Mucosa of stomach (tissue), 1 donor: ENCODE measurements around the gene C3orf33.
A peak's percentile ranks its signal among the peaks of the same experiment; 100 is the strongest.

ENCODE experiments used
- H3K27me3 ChIP-seq: one replicate; pipeline ENCODE4 v1.7.0; 2013; ENCODE audit warnings: mild to moderate bottlenecking, low read length; ENCODE audit not compliant: control insufficient read depth, insufficient read depth
- H3K36me3 ChIP-seq: one replicate; pipeline ENCODE4 v1.7.0; 2013; ENCODE audit warnings: low read length; ENCODE audit not compliant: control insufficient read depth, insufficient read depth
- H3K4me1 ChIP-seq: one replicate; pipeline ENCODE4 v1.7.0; 2013; ENCODE audit warnings: mild to moderate bottlenecking, low read length; ENCODE audit not compliant: control insufficient read depth, insufficient read depth
- H3K4me3 ChIP-seq: one replicate; pipeline ENCODE4 v1.7.0; 2013; ENCODE audit warnings: low read length
- H3K9ac ChIP-seq: one replicate; pipeline ENCODE4 v1.7.0; 2013; ENCODE audit warnings: mild to moderate bottlenecking, low read length, moderate library complexity
- H3K9me3 ChIP-seq: one replicate; pipeline ENCODE4 v1.7.0; 2013; ENCODE audit warnings: mild to moderate bottlenecking, low read length, moderate library complexity; ENCODE audit not compliant: control insufficient read depth
- donor health status: Pancreatic carcinoma.

Gene C3orf33

GRCh38 chr3:155745795-155746550, 60.1 kb downstream of the C3orf33 start:
- Histone ChIP-seq H3K36me3 (no peaks in the 10 kb centered on the region), H3K4me3 (no peak overlapping the region), H3K27me3 (peaks cover 10% of the 10 kb centered on the region), H3K4me1 (no peaks in the 10 kb centered on the region), H3K9ac (no peak overlapping the region), H3K9me3 (no peaks in the 10 kb centered on the region)

DNA sequence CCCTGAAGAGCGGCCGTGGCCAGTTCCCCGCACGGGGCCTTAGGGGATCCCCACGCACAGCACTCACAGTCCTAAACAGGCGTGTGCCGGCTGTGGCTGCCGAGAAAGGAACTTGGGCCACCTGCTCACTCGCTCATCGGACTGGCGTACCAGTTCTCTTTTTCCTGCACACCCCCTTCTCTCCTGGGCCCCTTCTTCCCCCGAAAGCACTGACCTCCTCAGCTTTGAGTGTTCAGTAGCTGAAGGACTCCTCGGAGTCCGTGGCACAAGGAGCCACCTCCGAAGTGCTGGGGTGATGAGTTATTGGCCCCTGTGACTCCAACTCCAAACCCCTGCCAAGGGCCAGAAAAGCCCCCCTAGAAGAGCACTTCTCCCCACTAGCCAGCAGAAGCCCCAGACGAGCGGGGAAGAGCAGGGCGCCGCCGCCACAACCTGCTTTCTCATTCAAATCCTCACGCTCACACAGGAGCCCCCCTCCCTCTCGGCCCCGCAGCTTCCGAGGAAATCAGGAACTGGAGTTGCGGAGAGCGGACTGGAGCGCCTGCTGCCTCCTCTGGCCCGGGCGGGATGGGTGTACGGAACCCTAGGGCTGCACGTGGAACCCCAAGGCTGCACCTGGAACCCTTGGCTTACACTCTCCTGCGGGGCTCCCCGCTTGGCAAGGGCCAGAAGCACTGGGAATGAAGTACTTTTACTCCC, 61.3 kb downstream of the C3orf33 start, which contains the start of gene PLCH1:
PLCH1 (minus strand) TSS at position 446 of the 699 bp plus-strand sequence. CDS start 40,847 bp downstream, outside the sequence.
- peak within 1 kb of the TSS; percentile 94 for H3K4me3 ChIP-seq
- peaks cover 10% of the 10 kb centered on the region for H3K27me3 ChIP-seq
- H3K9ac ChIP-seq, result peak within 1 kb of the TSS; percentile 92
- H3K4me1 ChIP-seq, result no peaks in the 10 kb centered on the region
- H3K9me3 ChIP-seq, result no peaks in the 10 kb centered on the region
- no peaks in the 10 kb centered on the region for H3K36me3 ChIP-seq

DNA sequence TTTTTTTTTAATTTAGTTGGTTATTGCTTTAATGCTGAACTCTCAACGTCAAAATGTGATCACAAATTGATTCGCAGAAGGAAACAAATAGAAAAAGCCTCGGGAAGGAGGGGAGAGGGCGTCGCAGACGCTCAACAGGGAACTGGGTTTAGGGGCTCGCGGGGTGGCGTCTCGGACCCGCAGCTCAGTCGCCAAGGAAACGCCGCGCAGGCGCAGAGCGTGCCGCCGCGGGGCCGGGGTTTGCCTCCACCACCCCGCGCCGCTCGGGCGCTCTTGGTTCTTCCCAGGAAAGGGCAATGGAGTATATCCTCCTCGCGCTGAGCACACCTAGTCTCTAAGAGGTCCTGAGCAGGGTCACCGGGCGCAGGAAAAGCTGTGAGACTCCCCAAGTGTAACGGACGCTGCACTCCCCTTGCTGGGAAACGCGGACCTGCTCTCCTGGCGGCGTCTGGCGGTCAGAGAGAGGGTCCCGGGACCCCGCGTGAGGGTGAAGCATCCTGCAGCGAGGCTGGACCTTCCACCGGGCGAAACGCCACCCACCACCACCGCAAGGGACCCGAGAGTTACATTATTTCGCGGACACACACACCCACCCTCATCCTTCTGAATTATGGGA, 62.0 kb downstream of the C3orf33 start:
- Histone ChIP-seq H3K4me3 (peak overlapping the region; percentile 94), H3K27me3 (peaks cover 10% of the 10 kb centered on the region), H3K9ac (peak overlapping the region; percentile 92), H3K36me3 (no peaks in the 10 kb centered on the region), H3K4me1 (no peaks in the 10 kb centered on the region), H3K9me3 (no peaks in the 10 kb centered on the region)

- H3K9ac ChIP-seq, result peak overlapping the region; percentile 92
- no peaks in the 10 kb centered on the region for H3K36me3 ChIP-seq
- H3K27me3 ChIP-seq, result peaks cover 10% of the 10 kb centered on the region
- no peaks in the 10 kb centered on the region for H3K9me3 ChIP-seq
- peak overlapping the region; percentile 94 for H3K4me3 ChIP-seq
- H3K4me1 ChIP-seq, result no peaks in the 10 kb centered on the region
These were observed 62.5 kb downstream of the C3orf33 start for GRCh38 chr3:155743606-155744005.

DNA sequence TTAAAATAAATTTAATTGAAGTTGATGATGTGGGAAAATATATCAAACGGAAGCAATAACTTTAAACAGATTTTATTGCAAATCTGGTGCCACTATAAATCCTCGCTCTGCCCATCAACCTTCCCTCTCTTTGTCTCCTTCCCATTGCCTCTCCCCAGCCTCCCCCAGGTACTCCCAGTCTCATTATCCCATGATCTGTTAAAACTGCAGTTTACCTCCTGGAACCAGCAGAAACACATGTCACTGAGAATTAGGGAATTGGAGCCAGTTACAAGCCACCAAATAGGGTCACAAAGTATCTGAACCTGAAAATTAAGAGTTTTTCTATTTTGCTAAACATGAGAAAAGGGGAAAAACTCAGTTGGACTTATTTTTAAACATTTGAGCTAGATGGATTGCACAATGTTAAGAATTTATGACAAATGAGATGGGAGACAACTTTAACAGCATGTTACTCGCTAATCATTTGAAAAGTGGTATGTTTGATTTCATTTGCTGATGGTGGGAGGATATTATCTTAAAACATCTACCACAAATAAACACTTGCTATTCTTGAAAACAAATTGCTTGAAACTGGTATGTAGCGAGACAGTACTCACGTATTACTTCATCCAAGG, 63.6 kb downstream of the C3orf33 start:
- Histone ChIP-seq H3K9ac (no peak overlapping the region), H3K9me3 (no peaks in the 10 kb centered on the region), H3K4me1 (no peaks in the 10 kb centered on the region), H3K4me3 (no peak overlapping the region), H3K36me3 (no peaks in the 10 kb centered on the region), H3K27me3 (peaks cover 10% of the 10 kb centered on the region)

- Histone ChIP-seq H3K9ac (no peak overlapping the region), H3K4me1 (no peaks in the 10 kb centered on the region), H3K27me3 (peaks cover 10% of the 10 kb centered on the region)
These were observed 64.5 kb downstream of the C3orf33 start for GRCh38 chr3:155741603-155742002.

DNA sequence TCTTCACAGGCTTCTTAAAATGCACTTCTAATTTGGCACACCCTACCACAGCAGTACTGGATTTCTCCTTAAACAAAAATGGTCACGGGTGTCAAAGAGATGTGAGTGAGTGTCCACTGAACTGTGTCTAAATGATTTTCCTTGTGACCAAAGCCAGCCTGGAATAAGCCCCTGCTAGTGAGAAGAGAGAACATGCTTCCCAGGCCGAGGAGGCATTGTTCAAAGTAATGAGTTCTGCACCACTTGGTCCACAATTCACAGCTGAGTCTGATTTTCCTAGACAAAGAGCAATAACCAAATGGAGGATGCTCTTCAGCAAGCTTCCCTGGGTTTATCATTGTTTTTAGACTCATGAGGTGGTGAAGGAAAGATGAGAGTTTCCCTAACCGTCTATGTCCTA, 65.0 kb downstream of the C3orf33 start:
- H3K4me3 ChIP-seq, result no peak overlapping the region
- H3K27me3 ChIP-seq, result peaks cover 10% of the 10 kb centered on the region
- no peaks in the 10 kb centered on the region for H3K9me3 ChIP-seq
- H3K36me3 ChIP-seq, result no peaks in the 10 kb centered on the region
- no peak overlapping the region for H3K9ac ChIP-seq
- H3K4me1 ChIP-seq, result no peaks in the 10 kb centered on the region

More at GRCh38 chr3:155741603-155742002, 64.5 kb downstream of the C3orf33 start:
- H3K36me3 ChIP-seq, result no peaks in the 10 kb centered on the region
- no peak overlapping the region for H3K4me3 ChIP-seq
- H3K9me3 ChIP-seq, result no peaks in the 10 kb centered on the region

GRCh38 chr3:155739154-155739553, 66.9 kb downstream of the C3orf33 start:
- Histone ChIP-seq H3K9ac (no peak overlapping the region), H3K4me3 (no peak overlapping the region), H3K36me3 (no peaks in the 10 kb centered on the region), H3K4me1 (no peaks in the 10 kb centered on the region), H3K27me3 (peaks cover 6% of the 10 kb centered on the region), H3K9me3 (no peaks in the 10 kb centered on the region)

- Histone ChIP-seq H3K27me3 (peaks cover under 1% of the 10 kb centered on the region), H3K9me3 (no peaks in the 10 kb centered on the region), H3K4me1 (no peaks in the 10 kb centered on the region), H3K9ac (peak overlapping the region; percentile 65), H3K36me3 (no peaks in the 10 kb centered on the region), H3K4me3 (no peak overlapping the region)
These were observed 67.5 kb downstream of the C3orf33 start for GRCh38 chr3:155738580-155739076.

DNA sequence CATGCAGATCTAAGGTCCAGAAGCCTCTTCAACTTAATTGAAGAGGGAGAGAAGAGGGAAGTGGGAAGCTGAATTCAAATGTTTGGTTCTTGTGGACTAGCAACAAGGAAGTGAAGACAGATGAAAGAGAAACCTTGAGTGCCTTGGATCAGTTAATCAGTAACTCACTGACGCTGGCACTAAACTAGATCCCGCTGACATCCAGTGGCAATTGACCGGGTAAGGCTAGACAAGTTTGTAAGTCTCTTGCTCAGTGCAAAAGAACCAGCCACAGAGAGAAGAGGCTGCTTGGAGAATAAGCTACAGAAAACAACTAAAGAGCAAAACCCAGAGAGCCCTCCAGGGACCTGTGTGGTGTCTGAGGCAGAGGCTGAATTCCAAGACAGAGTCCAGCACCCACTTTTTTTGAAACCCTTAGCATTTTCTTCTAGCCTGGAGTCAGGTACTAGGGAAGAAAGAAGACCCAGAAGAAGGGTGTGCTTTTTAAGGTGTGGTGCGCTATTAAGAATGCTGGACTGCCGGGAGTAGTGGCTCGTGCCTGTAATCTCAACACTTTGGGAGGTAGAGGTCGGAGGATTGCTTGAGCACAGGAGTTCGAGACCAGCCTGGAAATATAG, 68.1 kb downstream of the C3orf33 start:
- peak overlapping the region; percentile 12 for H3K4me3 ChIP-seq
- no peaks in the 10 kb centered on the region for H3K36me3 ChIP-seq
- H3K9me3 ChIP-seq, result no peaks in the 10 kb centered on the region
- peak overlapping the region; percentile 65 for H3K9ac ChIP-seq
- no peaks in the 10 kb centered on the region for H3K4me1 ChIP-seq
- H3K27me3 ChIP-seq, result no peaks in the 10 kb centered on the region

DNA sequence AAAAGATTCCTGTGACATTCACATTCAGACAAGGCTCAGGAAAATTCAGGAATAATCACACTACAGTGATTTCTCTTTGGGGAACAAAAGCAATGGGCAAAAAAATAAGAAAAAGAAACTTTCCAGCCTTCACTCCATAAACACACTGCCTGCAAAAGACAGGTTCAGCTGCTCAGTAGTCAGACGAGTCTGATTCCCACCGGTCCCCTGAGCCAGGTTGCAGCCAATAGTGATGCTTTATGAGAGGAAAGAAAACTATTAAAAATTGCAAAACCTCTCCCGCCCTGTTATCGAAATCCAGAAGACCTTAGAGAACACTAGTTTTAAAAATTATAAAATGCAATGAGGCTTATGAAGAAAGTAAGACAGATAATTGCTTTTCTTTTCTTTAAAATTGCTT, 69.7 kb downstream of the C3orf33 start:
- peak overlapping the region; percentile 18 for H3K9ac ChIP-seq
- H3K36me3 ChIP-seq, result no peaks in the 10 kb centered on the region
- H3K9me3 ChIP-seq, result no peaks in the 10 kb centered on the region
- H3K4me1 ChIP-seq, result no peaks in the 10 kb centered on the region
- H3K27me3 ChIP-seq, result no peaks in the 10 kb centered on the region
- H3K4me3 ChIP-seq, result no peak overlapping the region
